Colonic mucosa (tissue), 4 donors: ENCODE data around the gene BCAS3. TPM values are rescaled to one million over a fixed set of nuclear protein-coding genes. Genes with fewer than 3 reads are reported as not detected.

Source experiments
- DNase-seq: peaks from one replicate; pipeline ENCODE4 v3.0.0-alpha.2; 2020
- H3K27ac ChIP-seq: fragments of 200-600 bp; one replicate; pipeline ENCODE4 v1.8.0; 2021
- H3K27me3 ChIP-seq: fragments of 200-600 bp; one replicate; pipeline ENCODE4 v1.8.0; 2021
- H3K36me3 ChIP-seq: fragments of 200-600 bp; one replicate; pipeline ENCODE4 v1.8.0; 2021
- H3K4me1 ChIP-seq: fragments of 200-600 bp; one replicate; pipeline ENCODE4 v1.8.0; 2021; ENCODE audit warnings: mild to moderate bottlenecking
- H3K4me3 ChIP-seq: fragments of 200-600 bp; one replicate; pipeline ENCODE4 v1.8.0; 2021
- H3K9ac ChIP-seq, 2 donors: one replicate each; pipeline ENCODE4 v1.7.0; 2013; ENCODE audit warnings: control low read depth in 2 of 2, low read depth in 2 of 2, low read length in 2 of 2
- H3K9me3 ChIP-seq: fragments of 200-600 bp; one replicate; pipeline ENCODE4 v1.8.0; 2021
- CTCF ChIP-seq: fragments of 200-600 bp; IDR thresholded peaks from one replicate; pipeline ENCODE4 v1.8.0; 2022; ENCODE audit warnings: antibody characterized with exemption, mild to moderate bottlenecking
- intact Hi-C: fragments of 100-400 bp; cut with DNase I; formaldehyde crosslinking; loops from one replicate; pipeline ENCODE4 v1.14.1; 2022
- total RNA-seq, 2 donors: library from RNA; stranded (reverse); fragmentation: NEBNext Ultra II Directional in 1 of 2; extraction: Animal tissue kit (Norgen Biotek cat#: 25700) in 1 of 2; gene quantifications; one replicate each; pipeline ENCODE4 v1.2.1, GENCODE V29; 2021
- donor health status: healthy.
- donor health status: DM: no; HTN: no; CAD: no.
- donor health status: DM: no; HTN: no; CAD: no.

BCAS3 gene
- total RNA-seq, 2 donors from 2014 or later = 11.0 to 17.8 TPM

DNA sequence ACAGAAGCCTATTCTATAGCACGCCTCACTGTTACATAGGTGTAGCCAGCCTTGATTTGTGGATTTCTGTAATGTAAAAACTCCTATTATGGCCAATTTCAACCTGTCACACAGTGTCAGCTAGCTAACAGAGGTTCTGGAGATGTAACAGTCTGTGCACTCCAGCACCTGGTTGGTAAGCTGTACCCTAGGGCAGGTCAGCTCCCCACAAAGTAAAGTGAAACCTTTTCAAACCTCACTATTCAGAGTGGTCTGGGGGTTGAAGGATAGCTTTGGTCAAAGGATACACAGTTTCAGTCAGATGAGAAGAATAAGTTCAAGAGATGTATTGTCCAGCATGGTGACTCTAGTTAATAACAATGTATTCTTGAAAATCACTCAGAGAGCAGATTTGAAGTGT, 693.5 kb downstream of the BCAS3 start:
- Histone ChIP-seq H3K27ac (no peak overlapping the region), H3K36me3 (no peaks in the 10 kb centered on the region), H3K4me1 (no peaks in the 10 kb centered on the region), H3K27me3 (no peaks in the 10 kb centered on the region), H3K4me3 (no peak overlapping the region), H3K9ac (no peak overlapping the region), H3K9me3 (no peaks in the 10 kb centered on the region)
- no peak for TF ChIP-seq CTCF
- DNase-seq = no peak
- intact Hi-C loops = no loop called here

DNA sequence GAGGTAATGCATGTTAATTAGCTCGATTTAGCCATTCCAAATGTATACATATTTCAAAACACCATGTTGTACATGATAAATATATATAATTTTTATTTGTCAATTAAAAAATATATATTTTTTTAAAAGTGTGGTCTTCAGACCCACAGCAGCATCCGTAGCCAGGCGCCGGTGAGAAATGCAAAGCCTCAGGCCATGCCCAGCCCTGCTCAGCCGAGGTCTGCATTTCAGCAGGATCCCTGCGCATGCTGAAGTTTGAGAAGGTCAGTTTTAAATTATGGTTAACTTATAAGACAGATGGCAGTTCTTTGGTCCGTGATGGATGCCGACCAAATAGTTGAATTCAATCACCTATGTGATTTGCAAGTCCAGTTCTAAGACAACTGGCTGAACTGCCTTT, 694.0 kb downstream of the BCAS3 start:
- Histone ChIP-seq H3K4me1 (no peaks in the 10 kb centered on the region), H3K36me3 (no peaks in the 10 kb centered on the region), H3K27ac (no peak overlapping the region), H3K27me3 (no peaks in the 10 kb centered on the region), H3K9ac (no peak overlapping the region), H3K9me3 (no peaks in the 10 kb centered on the region), H3K4me3 (no peak overlapping the region)
- intact Hi-C loops = no loop called here
- no peak for DNase-seq
- no peak for TF ChIP-seq CTCF

- no peak overlapping the region for H3K9ac ChIP-seq
Observed at GRCh38 chr17:61372436-61372835, 694.8 kb downstream of the BCAS3 start.

GRCh38 chr17:61376931-61377838, 699.5 kb downstream of the BCAS3 start:
- intact Hi-C loops = no loop called here
- Histone ChIP-seq H3K9ac (no peak overlapping the region), H3K36me3 (no peaks in the 10 kb centered on the region), H3K27ac (no peak overlapping the region), H3K27me3 (no peaks in the 10 kb centered on the region), H3K9me3 (no peaks in the 10 kb centered on the region), H3K4me3 (no peak overlapping the region), H3K4me1 (no peaks in the 10 kb centered on the region)
- no peak for TF ChIP-seq CTCF
- no peak for DNase-seq

More at GRCh38 chr17:61372436-61372835, 694.8 kb downstream of the BCAS3 start:
- Histone ChIP-seq H3K27ac (no peak overlapping the region), H3K4me3 (no peak overlapping the region), H3K9me3 (no peaks in the 10 kb centered on the region), H3K27me3 (no peaks in the 10 kb centered on the region), H3K4me1 (no peaks in the 10 kb centered on the region), H3K36me3 (no peaks in the 10 kb centered on the region)
- no peak for DNase-seq
- intact Hi-C loops = no loop called here
- TF ChIP-seq CTCF = no peak

- H3K4me1 ChIP-seq = no peaks in the 10 kb centered on the region
- no peak for DNase-seq
- no peak overlapping the region for H3K9ac ChIP-seq
- no peak for TF ChIP-seq CTCF
- H3K27ac ChIP-seq = no peak overlapping the region
- H3K36me3 ChIP-seq = no peaks in the 10 kb centered on the region
- no peaks in the 10 kb centered on the region for H3K9me3 ChIP-seq
- no peaks in the 10 kb centered on the region for H3K27me3 ChIP-seq
- H3K4me3 ChIP-seq = no peak overlapping the region
- intact Hi-C loops = no loop called here
Observed at GRCh38 chr17:61378658-61379456, 701.2 kb downstream of the BCAS3 start.
